Aorta (tissue), 5 donors: ENCODE measurements around the gene PTTG2. TPM values are rescaled to one million over a fixed set of nuclear protein-coding genes. Genes with fewer than 3 reads are reported as not detected.

Experiments used
- ATAC-seq: fragments of 200-7000 bp; cut with Tn5 transposase; one replicate; pipeline ENCODE4 v1.9.1; 2022; ENCODE audit warnings: moderate library complexity; ENCODE audit not compliant: low FRiP score
- DNase-seq, 2 donors: peaks; one replicate each; pipeline ENCODE4 v3.0.0-alpha.2; 2020
- H3K27ac ChIP-seq, 2 donors: one replicate each; pipeline ENCODE4 v1.5.1; 2013; ENCODE audit warnings: low read length in 2 of 2, mild to moderate bottlenecking in 2 of 2, moderate library complexity in 2 of 2, control low read depth in 1 of 2, inconsistent platforms in 1 of 2, low read depth in 1 of 2
- H3K27me3 ChIP-seq, 2 donors: one replicate each; pipeline ENCODE4 v1.6.1; 2013; ENCODE audit warnings: control low read depth in 1 of 2, low read length in 1 of 2, mild to moderate bottlenecking in 1 of 2, moderate library complexity in 1 of 2; ENCODE audit not compliant: insufficient read depth in 2 of 2, control insufficient read depth in 1 of 2
- H3K36me3 ChIP-seq, 2 donors: one replicate each; pipeline ENCODE4 v1.6.1; 2013; ENCODE audit warnings: control low read depth in 1 of 2, low read length in 1 of 2, mild to moderate bottlenecking in 1 of 2; ENCODE audit not compliant: insufficient read depth in 2 of 2, control insufficient read depth in 1 of 2
- H3K4me1 ChIP-seq, 2 donors: one replicate each; pipeline ENCODE4 v1.6.1; 2013; ENCODE audit warnings: low read length in 2 of 2, control low read depth in 1 of 2, mild to moderate bottlenecking in 1 of 2, moderate library complexity in 1 of 2; ENCODE audit not compliant: insufficient read depth in 2 of 2, control insufficient read depth in 1 of 2
- H3K4me3 ChIP-seq, 2 donors: one replicate each; pipeline ENCODE4 v1.5.1; 2013; ENCODE audit warnings: low read length in 2 of 2, control low read depth in 1 of 2, mild to moderate bottlenecking in 1 of 2
- H3K9me3 ChIP-seq: one replicate; pipeline ENCODE4 v1.6.1; 2013; ENCODE audit warnings: mild to moderate bottlenecking, low read length; ENCODE audit not compliant: control insufficient read depth
- WGBS, 2 donors: extraction: QIAGEN DNeasy Blood & Tissue Kit; methylation state at CpG; one replicate each; pipeline ENCODE4 v1.1.7; 2013; 5-methylcytosine and 5-hydroxymethylcytosine counted together
- intact Hi-C, 2 donors: fragments of 100-400 bp; cut with DNase I; formaldehyde crosslinking; loops; one replicate each; pipeline versions ENCODE4 v1.14.2 to v1.15.0; 2022
- polyA plus RNA-seq, 2 donors: library from polyadenylated mRNA; stranded (reverse); fragments of 200-250 nt; gene quantifications; one replicate each; pipeline ENCODE4 v1.2.3, GENCODE V29; 2013
- total RNA-seq, 2 donors: library from RNA; stranded (reverse); fragmentation: NEBNext Ultra II Directional; extraction: Animal tissue kit (Norgen Biotek cat#: 25700); gene quantifications; one replicate each; pipeline ENCODE4 v1.2.1, GENCODE V29; 2021
- donor health status: healthy with polysubstance abuse.
- donor health status: Bipolar disorder and iron deficiency.
- donor health status: DM: no; HTN: no; CAD: no.
- donor health status: DM: no; HTN: no; CAD: no.
- donor health status: DM: yes; HTN: yes; CAD: no.

PTTG2 gene
- total and polyA plus RNA-seq, 4 donors, result 0.79 to 5.9 (median 4.1) TPM; not detected in 1

DNA sequence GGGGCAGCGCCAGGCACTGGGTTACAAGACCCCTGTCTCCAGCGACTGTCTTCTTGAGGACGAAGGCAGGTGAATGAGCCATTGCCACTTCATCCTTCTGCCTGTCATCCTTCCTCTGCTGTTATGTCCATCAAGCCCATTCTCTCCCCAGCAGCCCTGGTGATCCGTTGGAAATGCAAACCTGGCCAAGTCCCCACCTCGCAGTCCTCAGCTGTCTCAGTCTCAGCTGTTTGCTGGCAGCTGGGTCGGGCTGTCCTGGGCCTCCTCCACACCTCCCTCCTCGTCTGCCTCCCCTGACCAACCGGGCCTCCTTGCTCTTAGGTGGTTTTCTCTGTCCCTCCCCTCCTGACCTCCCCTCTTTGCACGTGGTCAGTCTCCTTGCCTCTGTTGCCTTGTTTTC lies 38.0 kb downstream of the PTTG2 start:
- H3K27me3 ChIP-seq, result no peaks in the 10 kb centered on the region
- H3K9me3 ChIP-seq, result no peaks in the 10 kb centered on the region
- no peak overlapping the region for H3K4me3 ChIP-seq
- peak overlapping the region in 1 of 2 donors; percentile 10 for H3K27ac ChIP-seq
- no peak for ATAC-seq
- H3K4me1 ChIP-seq, result peaks cover 5 to 13% of the 10 kb centered on the region in 2 donors
- DNase-seq, result no peak
- intact Hi-C loops, result no loop called here
- WGBS, 2 donors, result 40 to 42% methylated on average over 9 of the region's 9 CpGs
- H3K36me3 ChIP-seq, result no peaks in the 10 kb centered on the region

DNA sequence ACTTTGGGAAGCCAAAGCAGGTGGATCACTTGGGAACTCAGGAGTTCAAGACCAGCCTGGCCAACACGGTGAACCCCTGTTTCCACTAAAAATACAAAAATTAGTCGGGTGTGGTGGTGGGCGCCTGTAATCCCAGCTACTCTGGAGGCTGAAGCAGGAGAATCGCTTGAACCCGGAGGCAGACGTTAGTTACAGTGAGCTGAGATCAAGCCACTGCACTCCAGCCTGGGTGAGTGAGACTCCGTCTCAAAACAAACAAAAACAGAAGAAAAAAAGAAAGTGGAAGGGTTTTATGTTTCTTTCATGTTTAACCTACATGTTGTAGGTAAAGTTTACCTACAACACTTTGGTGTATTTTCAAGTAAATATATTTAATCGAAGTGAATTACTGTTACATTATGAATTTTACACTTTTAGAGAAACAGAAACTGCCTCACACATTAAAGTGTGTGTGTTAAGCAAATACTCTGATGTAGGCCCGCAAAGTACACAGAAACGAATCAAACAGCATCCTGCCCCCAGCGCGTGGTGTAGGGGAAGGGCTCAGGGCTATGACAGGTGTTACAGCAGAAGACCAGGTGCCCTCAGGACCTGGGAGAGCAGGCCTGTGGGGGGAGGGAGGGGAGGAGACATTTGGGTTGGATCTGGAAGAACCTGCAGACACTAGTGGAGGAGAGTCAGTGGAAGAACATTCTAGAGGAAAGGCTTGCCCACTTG lies 39.0 kb downstream of the PTTG2 start:
- H3K4me3 ChIP-seq, result no peak overlapping the region
- H3K4me1 ChIP-seq, result peaks cover 8 to 19% of the 10 kb centered on the region in 2 donors
- no peak for DNase-seq
- intact Hi-C loops, result no loop called here
- no peaks in the 10 kb centered on the region for H3K9me3 ChIP-seq
- H3K27ac ChIP-seq, result no peak overlapping the region
- 71 to 72% methylated on average over 12 of the region's 12 CpGs for WGBS, 2 donors
- no peaks in the 10 kb centered on the region for H3K36me3 ChIP-seq
- no peaks in the 10 kb centered on the region for H3K27me3 ChIP-seq
- ATAC-seq, result no peak

- ATAC-seq, result no peak
These were observed 39.8 kb downstream of the PTTG2 start for GRCh38 chr4:37999965-38000364.

DNA sequence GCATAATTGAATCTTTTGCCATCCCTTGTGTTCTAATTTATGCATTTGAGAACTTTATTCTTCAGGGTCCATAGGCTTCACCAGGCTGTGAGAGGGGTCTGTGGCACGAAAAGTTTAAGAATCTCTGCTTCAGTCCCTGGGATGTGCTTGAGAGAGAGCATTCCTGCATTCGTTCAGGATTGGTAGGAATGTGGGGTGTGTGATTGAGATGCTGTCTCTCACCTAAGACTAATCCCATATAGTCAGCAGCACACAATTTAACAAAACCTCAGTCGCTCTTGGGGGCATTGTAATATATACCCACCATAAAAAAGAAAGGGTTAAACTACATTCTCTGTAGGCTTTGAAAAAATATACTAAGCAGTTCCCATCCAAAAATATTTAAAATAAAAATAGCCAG lies 41.7 kb downstream of the PTTG2 start:
- Histone ChIP-seq H3K27ac (no peak overlapping the region), H3K27me3 (no peaks in the 10 kb centered on the region), H3K4me3 (no peak overlapping the region), H3K4me1 (peaks cover 6 to 16% of the 10 kb centered on the region in 2 donors), H3K9me3 (no peaks in the 10 kb centered on the region), H3K36me3 (no peaks in the 10 kb centered on the region)
- intact Hi-C loops, result no loop called here
- DNase-seq, result no peak
- no peak for ATAC-seq
- WGBS, 2 donors, result 45 to 52% methylated on average over 3 of the region's 3 CpGs

More at GRCh38 chr4:37999965-38000364, 39.8 kb downstream of the PTTG2 start:
- 93 to 96% methylated on average over 3 of the region's 3 CpGs for WGBS, 2 donors
- H3K4me3 ChIP-seq, result no peak overlapping the region
- H3K9me3 ChIP-seq, result no peaks in the 10 kb centered on the region
- peaks cover 6 to 13% of the 10 kb centered on the region in 2 donors for H3K4me1 ChIP-seq
- DNase-seq, result no peak
- H3K27me3 ChIP-seq, result no peaks in the 10 kb centered on the region
- intact Hi-C loops, result no loop called here
- H3K36me3 ChIP-seq, result no peaks in the 10 kb centered on the region
- H3K27ac ChIP-seq, result no peak overlapping the region

GRCh38 chr4:38002451-38003071 lies 42.4 kb downstream of the PTTG2 start:
- no peak for ATAC-seq
- H3K36me3 ChIP-seq, result no peaks in the 10 kb centered on the region
- intact Hi-C loops, result no loop called here
- 65 to 68% methylated on average over 3 of the region's 3 CpGs for whole genome bisulfite sequencing, 2 donors
- no peak overlapping the region for H3K4me3 ChIP-seq
- DNase-seq, result no peak
- H3K4me1 ChIP-seq, result peaks cover 6 to 16% of the 10 kb centered on the region in 2 donors
- no peak overlapping the region for H3K27ac ChIP-seq
- H3K27me3 ChIP-seq, result no peaks in the 10 kb centered on the region
- H3K9me3 ChIP-seq, result no peaks in the 10 kb centered on the region

DNA sequence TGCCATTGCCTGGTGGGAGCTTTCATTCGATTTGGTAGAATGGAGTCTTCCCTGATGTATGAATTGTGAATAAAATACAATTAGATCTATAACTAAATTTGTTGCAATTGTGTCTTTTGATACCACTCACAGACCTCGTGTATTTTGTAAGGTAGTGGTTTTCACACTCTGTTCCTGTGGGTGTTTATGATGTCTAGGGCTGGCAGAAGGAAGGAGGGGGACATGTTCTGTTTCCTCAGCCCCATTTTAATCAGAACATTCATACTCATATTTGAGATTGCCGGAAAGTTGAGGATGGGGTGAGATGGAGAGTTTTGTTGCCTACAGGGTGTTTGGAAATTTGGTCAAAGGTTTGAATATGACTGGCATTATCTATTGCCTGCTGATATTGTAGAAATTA lies 42.9 kb downstream of the PTTG2 start:
- ATAC-seq, result no peak
- WGBS, 2 donors, result 64 to 77% methylated on average over 3 of the region's 3 CpGs
- no peaks in the 10 kb centered on the region for H3K9me3 ChIP-seq
- no peak for DNase-seq
- no peaks in the 10 kb centered on the region for H3K36me3 ChIP-seq
- intact Hi-C loops, result no loop called here
- H3K4me1 ChIP-seq, result peaks cover 5 to 16% of the 10 kb centered on the region in 2 donors
- no peak overlapping the region for H3K27ac ChIP-seq
- no peak overlapping the region for H3K4me3 ChIP-seq
- H3K27me3 ChIP-seq, result no peaks in the 10 kb centered on the region

GRCh38 chr4:38003628-38004027 lies 43.4 kb downstream of the PTTG2 start:
- intact Hi-C loops, result no loop called here
- no peak for ATAC-seq
- Histone ChIP-seq H3K4me3 (no peak overlapping the region), H3K4me1 (peaks cover 8 to 16% of the 10 kb centered on the region in 2 donors), H3K9me3 (no peaks in the 10 kb centered on the region), H3K27ac (peak overlapping the region in 1 of 2 donors; percentile 44), H3K36me3 (no peaks in the 10 kb centered on the region), H3K27me3 (no peaks in the 10 kb centered on the region)
- 99 to 100% methylated on average over 1 of the region's 1 CpG for WGBS, 2 donors
- no peak for DNase-seq

DNA sequence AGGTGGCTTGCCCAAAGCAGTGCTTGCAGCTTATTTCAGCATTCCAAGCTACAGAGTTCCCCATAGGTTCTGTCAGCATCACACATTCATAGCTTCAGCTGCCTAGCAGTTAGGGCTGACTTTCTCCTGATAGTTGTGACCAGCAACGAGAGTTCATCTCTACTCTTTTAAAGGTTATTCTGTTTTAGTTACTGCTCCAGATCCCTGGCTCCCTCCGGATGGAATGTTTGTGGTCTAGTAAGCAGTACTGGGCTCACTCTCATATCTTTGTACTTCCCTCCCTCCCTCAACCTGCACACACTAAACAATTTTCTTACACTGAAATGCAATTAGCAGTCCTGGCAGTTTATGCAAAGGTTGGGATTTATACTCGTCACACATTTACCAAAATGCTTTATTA lies 43.9 kb downstream of the PTTG2 start:
- Histone ChIP-seq H3K27ac (peak overlapping the region in 1 of 2 donors; percentile 44), H3K4me1 (peaks cover 9 to 16% of the 10 kb centered on the region in 2 donors), H3K9me3 (no peaks in the 10 kb centered on the region), H3K36me3 (no peaks in the 10 kb centered on the region), H3K4me3 (no peak overlapping the region), H3K27me3 (no peaks in the 10 kb centered on the region)
- intact Hi-C loops, result no loop called here
- DNase-seq, result no peak
- 18 to 24% methylated on average over 3 of the region's 3 CpGs for WGBS, 2 donors
- no peak for ATAC-seq

- ATAC-seq (no peak), DNase-seq (no peak)
- H3K36me3 ChIP-seq, result no peaks in the 10 kb centered on the region
- intact Hi-C loops, result no loop called here
- H3K9me3 ChIP-seq, result no peaks in the 10 kb centered on the region
- peaks cover 9 to 16% of the 10 kb centered on the region in 2 donors for H3K4me1 ChIP-seq
- H3K27me3 ChIP-seq, result no peaks in the 10 kb centered on the region
- WGBS, 2 donors, result 51 to 55% methylated on average over 6 of the region's 6 CpGs
- no peak overlapping the region for H3K4me3 ChIP-seq
- H3K27ac ChIP-seq, result no peak overlapping the region
These were observed 44.7 kb downstream of the PTTG2 start for GRCh38 chr4:38004887-38005286.
